Panc1 (cell line): ENCODE data around the gene TPRG1L. TPM values are rescaled to one million over a fixed set of nuclear protein-coding genes. Genes with fewer than 3 reads are reported as not detected.

ENCODE experiments used
- ATAC-seq: fragments of 200-7000 bp; cut with Tn5 transposase; 2 replicates; pipeline ENCODE4 v1.9.1; 2020; ENCODE audit warnings: mild to moderate bottlenecking, moderate library complexity
- BruUV-seq: library from RNA; stranded (reverse); fragments of 400-500 nt; replicated peaks from 2 replicates; lab custom pipeline; 2021; lab: Mats Ljungman, UMichigan
- CTCF ChIA-PET: fragments of 300-600 bp; sonication (Branson Sonifier 250); formaldehyde crosslinking; loops from one replicate; lab custom pipeline; 2022; ENCODE audit warnings: antibody characterized with exemption; lab: Charles Lee
- POLR2A ChIA-PET: fragments of 300-600 bp; sonication (Branson Sonifier 250); formaldehyde crosslinking; loops from one replicate; lab custom pipeline; 2022; ENCODE audit warnings: antibody characterized with exemption; lab: Charles Lee
- DNase-seq: peaks from one replicate; pipeline ENCODE4 v3.0.0-alpha.2; 2010; ENCODE audit warnings: low read depth, low spot score
- H3K27ac ChIP-seq: 2 replicates; pipeline ENCODE4 v1.5.1; 2011; ENCODE audit warnings: mild to moderate bottlenecking, low read length, inconsistent platforms
- H3K27me3 ChIP-seq: fragments of 200-500 bp; sonication (Bioruptor generic); 2 replicates; pipeline ENCODE4 v1.6.0; 2014; ENCODE audit warnings: low read length, inconsistent platforms; ENCODE audit not compliant: control insufficient read depth, insufficient read depth
- H3K36me3 ChIP-seq: fragments of 200-500 bp; sonication (Bioruptor generic); 2 replicates; pipeline ENCODE4 v1.5.1; 2014; ENCODE audit warnings: inconsistent platforms, mild to moderate bottlenecking, low read length, moderate library complexity; ENCODE audit not compliant: control insufficient read depth, insufficient read depth
- H3K4me1 ChIP-seq: 2 replicates; pipeline ENCODE4 v1.5.1; 2011; ENCODE audit warnings: inconsistent platforms, mild to moderate bottlenecking, low read length, moderate library complexity; ENCODE audit not compliant: control insufficient read depth, insufficient read depth
- H3K4me3 ChIP-seq, 2 experiments: 2 replicates each; pipeline ENCODE4 v1.5.1; 2011 to 2012; ENCODE audit warnings: low read depth in 2 of 2, low read length in 2 of 2, mild to moderate bottlenecking in 2 of 2, inconsistent platforms in 1 of 2, moderate library complexity in 1 of 2
- H3K9me3 ChIP-seq: fragments of 200-500 bp; sonication (Bioruptor generic); 2 replicates; pipeline ENCODE4 v1.5.1; 2014; ENCODE audit warnings: low read depth, mild to moderate bottlenecking, inconsistent platforms, low read length, moderate library complexity; ENCODE audit not compliant: control insufficient read depth, insufficient read depth
- CTCF ChIP-seq: fragments of 450-650 bp; IDR thresholded peaks from 2 replicates; pipeline ENCODE4 v1.5.1; 2017; ENCODE audit warnings: mild to moderate bottlenecking
- POLR2AphosphoS5 ChIP-seq: IDR thresholded peaks from 2 replicates; pipeline ENCODE4 v1.6.1; 2012; ENCODE audit warnings: mild to moderate bottlenecking, low read depth, low read length, moderate library complexity
- REST ChIP-seq, 2 experiments: IDR thresholded peaks; 2 replicates each; pipeline ENCODE4 v1.6.1; 2011 to 2012; ENCODE audit warnings: low read depth in 2 of 2, control low read depth in 1 of 2, low read length in 1 of 2, mild to moderate bottlenecking in 1 of 2, moderate library complexity in 1 of 2; ENCODE audit not compliant: insufficient read depth in 1 of 2
- SIN3A ChIP-seq: IDR thresholded peaks from 2 replicates; pipeline ENCODE4 v1.6.1; 2012; ENCODE audit warnings: low read depth, mild to moderate bottlenecking, low read length, moderate library complexity, borderline replicate concordance; ENCODE audit not compliant: insufficient read depth
- TCF7L2 ChIP-seq: IDR thresholded peaks from 2 replicates; pipeline ENCODE4 v1.6.1; 2011; ENCODE audit warnings: mild to moderate bottlenecking, low read depth, low read length, inconsistent platforms
- in situ Hi-C: cut with HindIII; loops from 2 replicates; pipeline ENCODE4 v1.10.0; 2016; ENCODE audit warnings: low sequenced_read_pairs, low pct_unique_long_range_greater_than_20kb
- intact Hi-C: fragments of 100-400 bp; cut with micrococcal nuclease; formaldehyde crosslinking; loops from one replicate; pipeline ENCODE4 v1.10.0; 2022; ENCODE audit not compliant: unreplicated experiment
- total RNA-seq: library from RNA; stranded (reverse); gene quantifications from one replicate; pipeline ENCODE4 v1.2.1, GENCODE V29; 2021; ENCODE audit not compliant: unreplicated experiment

The TPRG1L gene
- total RNA-seq, 1 experiment from 2014 or later: 57.5 TPM

GRCh38 chr1:3607703-3608065 is 17.1 kb upstream of the TPRG1L start:
- no peak overlapping the region for H3K4me3 ChIP-seq
- DNase-seq (no peak), ATAC-seq (no peak)
- intact Hi-C loops: no loop called here
- H3K36me3 ChIP-seq: no peaks in the 10 kb centered on the region
- ChIA-PET POLR2A (no interaction called here), CTCF (interaction anchor here (0.6 to 0.7 kb wide), 2 partner anchors 12 to 20 kb away, joined by 5 to 9 read pairs; no protein-coding TSS in a partner anchor)
- BruUV-seq: no TSS peak
- in situ Hi-C loops: no loop called here
- H3K27ac ChIP-seq: no peak overlapping the region
- no peaks in the 10 kb centered on the region for H3K27me3 ChIP-seq
- H3K9me3 ChIP-seq: no peaks in the 10 kb centered on the region
- TF ChIP-seq SIN3A (no peak), REST (IDR thresholded peaks at IDR 0.05; ENCODE audit: insufficient read depth in 1 of 2, low read depth in 2 of 2, low read length in 1 of 2) (no peak), POLR2AphosphoS5 (no peak), TCF7L2 (no peak), CTCF (no peak)
- H3K4me1 ChIP-seq: peaks cover 10% of the 10 kb centered on the region

GRCh38 chr1:3608154-3608553 is 16.7 kb upstream of the TPRG1L start:
- intact Hi-C loops (no loop called here), in situ Hi-C loops (no loop called here)
- no peak for DNase-seq
- ChIA-PET POLR2A (no interaction called here), CTCF (interaction anchor here (0.8 kb wide), 1 partner anchor 117 kb away, joined by 4 read pairs; no protein-coding TSS in a partner anchor)
- H3K27me3 ChIP-seq: no peaks in the 10 kb centered on the region
- H3K4me3 ChIP-seq: no peak overlapping the region
- peaks cover 14% of the 10 kb centered on the region for H3K4me1 ChIP-seq
- TF ChIP-seq POLR2AphosphoS5 (no peak), CTCF (no peak), SIN3A (no peak), TCF7L2 (no peak), REST (IDR thresholded peaks at IDR 0.05; ENCODE audit: insufficient read depth in 1 of 2, low read depth in 2 of 2, low read length in 1 of 2) (no peak)
- no peak overlapping the region for H3K27ac ChIP-seq
- H3K9me3 ChIP-seq: no peaks in the 10 kb centered on the region
- ATAC-seq: no peak
- BruUV-seq: no TSS peak
- no peaks in the 10 kb centered on the region for H3K36me3 ChIP-seq
